Measurements from ENCODE around the gene GTF2B.
"Not testable (repeated sequence)": the region's sequence is repeated elsewhere in the genome, so short reads cannot be mapped to it uniquely, and the experiment has no call there.

GTF2B gene

DNA sequence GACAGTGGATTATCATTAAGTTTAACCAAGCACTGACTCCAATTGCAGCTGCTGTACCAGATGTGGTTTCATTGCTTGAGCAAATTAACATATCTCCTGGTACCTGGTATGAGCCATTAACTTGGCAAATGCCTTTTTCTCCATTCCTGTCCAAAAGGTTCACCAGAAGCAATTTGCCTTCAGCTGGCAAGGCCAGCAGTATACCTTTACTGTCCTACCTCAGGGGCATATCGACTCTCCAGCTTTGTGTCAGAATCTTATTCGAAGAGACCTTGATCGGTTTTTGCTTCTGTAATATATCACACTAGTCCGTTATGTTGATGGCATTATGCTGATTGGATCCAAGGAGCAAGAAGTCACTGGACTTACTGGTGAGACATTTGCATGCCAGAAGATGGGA is 9.5 kb upstream of the GTF2B start:
- Histone ChIP-seq H3K36me3 (ENCODE audit: insufficient read depth, low read length) (no peaks in the 10 kb centered on the region), H3K4me1 (ENCODE audit: insufficient read depth, low read length) (peaks cover 4% of the 10 kb centered on the region; the same call in 1 of the 2 replicates), H3K9ac (ENCODE audit: low read depth, low read length) (no peak overlapping the region), H3K9me3 (ENCODE audit: control insufficient read depth, insufficient read depth, low read length) (no peaks in the 10 kb centered on the region)

GRCh38 chr1:88897070-88897730 is 5.8 kb upstream of the GTF2B start:
- no peaks in the 10 kb centered on the region for H3K36me3 ChIP-seq (ENCODE audit: insufficient read depth, low read length)
- H3K9ac ChIP-seq (ENCODE audit: low read depth, low read length): no peak overlapping the region
- H3K9me3 ChIP-seq (ENCODE audit: control insufficient read depth, insufficient read depth, low read length): no peaks in the 10 kb centered on the region
- H3K4me1 ChIP-seq (ENCODE audit: insufficient read depth, low read length): peaks cover 4% of the 10 kb centered on the region; the same call in 1 of the 2 replicates

GRCh38 chr1:88892357-88892877 is 1.1 kb upstream of the GTF2B start:
- Histone ChIP-seq H3K9ac (ENCODE audit: low read depth, low read length) (peak overlapping the region; percentile 94; the same call in 1 of the 2 replicates), H3K9me3 (ENCODE audit: control insufficient read depth, insufficient read depth, low read length) (no peaks in the 10 kb centered on the region), H3K36me3 (ENCODE audit: insufficient read depth, low read length) (no peaks in the 10 kb centered on the region), H3K4me1 (ENCODE audit: insufficient read depth, low read length) (no peaks in the 10 kb centered on the region)

- no peaks in the 10 kb centered on the region for H3K4me1 ChIP-seq (ENCODE audit: insufficient read depth, low read length)
- H3K36me3 ChIP-seq (ENCODE audit: insufficient read depth, low read length): no peaks in the 10 kb centered on the region
- H3K9me3 ChIP-seq (ENCODE audit: control insufficient read depth, insufficient read depth, low read length): no peaks in the 10 kb centered on the region
- peak overlapping the region; percentile 94; the same call in 1 of the 2 replicates for H3K9ac ChIP-seq (ENCODE audit: low read depth, low read length)
Observed at GRCh38 chr1:88891951-88892340, 579 bp upstream of the GTF2B start.

DNA sequence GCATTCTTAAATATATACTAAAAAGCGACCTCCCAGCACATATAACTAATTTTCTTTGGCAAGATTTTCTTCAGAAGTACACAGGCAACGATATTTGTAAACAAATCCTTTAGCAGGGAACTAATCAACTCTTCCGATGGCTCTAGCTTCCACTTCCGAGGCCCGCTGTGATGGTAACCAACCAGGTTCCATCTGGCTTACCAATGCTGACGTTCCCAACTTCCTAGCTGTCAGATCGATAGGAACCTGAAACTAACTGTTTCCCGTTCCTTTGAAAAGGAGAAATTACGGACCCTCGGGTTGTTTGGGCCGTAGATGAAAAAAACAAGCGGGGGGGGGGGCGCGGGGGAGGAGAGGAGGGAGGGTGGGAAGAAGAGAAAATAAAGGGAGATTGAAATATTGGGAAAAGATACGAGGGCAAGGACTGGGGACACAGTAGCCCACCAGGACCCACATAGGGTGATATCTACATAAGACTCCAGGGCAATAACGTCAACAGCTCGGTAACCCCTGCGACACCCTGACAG is 513 bp downstream of the GTF2B start:
- Histone ChIP-seq H3K36me3 (ENCODE audit: insufficient read depth, low read length) (no peaks in the 10 kb centered on the region), H3K9ac (ENCODE audit: low read depth, low read length) (peak overlapping the region; percentile 94), H3K9me3 (ENCODE audit: control insufficient read depth, insufficient read depth, low read length) (no peaks in the 10 kb centered on the region), H3K4me1 (ENCODE audit: insufficient read depth, low read length) (no peaks in the 10 kb centered on the region)

DNA sequence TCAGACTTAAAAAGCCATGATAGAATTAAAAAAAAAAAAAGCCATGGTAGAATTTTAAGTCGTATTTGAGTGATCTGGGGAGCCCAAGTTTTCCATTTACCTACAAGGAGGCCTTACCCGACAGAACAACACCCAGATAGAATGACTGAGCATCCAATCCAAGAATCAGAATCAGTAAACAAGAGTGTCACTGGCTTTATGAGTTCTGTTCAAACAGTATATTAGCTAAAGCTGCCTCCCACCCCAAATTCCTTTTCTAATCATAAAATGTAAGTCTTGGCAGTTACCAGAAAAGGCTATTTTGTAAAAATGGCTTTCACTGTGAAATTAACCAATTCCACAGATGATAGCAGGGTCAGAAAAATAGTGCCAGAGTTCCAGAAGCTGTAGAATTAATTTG is 1.2 kb downstream of the GTF2B start:
- no peaks in the 10 kb centered on the region for H3K9me3 ChIP-seq (ENCODE audit: control insufficient read depth, insufficient read depth, low read length)
- no peaks in the 10 kb centered on the region for H3K4me1 ChIP-seq (ENCODE audit: insufficient read depth, low read length)
- no peak overlapping the region for H3K9ac ChIP-seq (ENCODE audit: low read depth, low read length)

GRCh38 chr1:88888750-88889149 is 2.6 kb downstream of the GTF2B start:
- Histone ChIP-seq H3K9me3 (ENCODE audit: control insufficient read depth, insufficient read depth, low read length) (no peaks in the 10 kb centered on the region), H3K9ac (ENCODE audit: low read depth, low read length) (no peak overlapping the region), H3K36me3 (ENCODE audit: insufficient read depth, low read length) (no peaks in the 10 kb centered on the region; the same call in 1 of the 2 replicates), H3K4me1 (ENCODE audit: insufficient read depth, low read length) (no peaks in the 10 kb centered on the region)

More for the DNA sequence above, 1.2 kb downstream of the GTF2B start:
- H3K36me3 ChIP-seq (ENCODE audit: insufficient read depth, low read length): no peaks in the 10 kb centered on the region

GRCh38 chr1:88885933-88886332 is 5.4 kb downstream of the GTF2B start:
- H3K9me3 ChIP-seq (ENCODE audit: control insufficient read depth, insufficient read depth, low read length): no peaks in the 10 kb centered on the region
- H3K9ac ChIP-seq (ENCODE audit: low read depth, low read length): no peak overlapping the region
- H3K4me1 ChIP-seq (ENCODE audit: insufficient read depth, low read length): no peaks in the 10 kb centered on the region
- no peaks in the 10 kb centered on the region; the same call in 1 of the 2 replicates for H3K36me3 ChIP-seq (ENCODE audit: insufficient read depth, low read length)

- no peaks in the 10 kb centered on the region for H3K4me1 ChIP-seq (ENCODE audit: insufficient read depth, low read length)
- H3K9ac ChIP-seq (ENCODE audit: low read depth, low read length): no peak overlapping the region
- H3K9me3 ChIP-seq (ENCODE audit: control insufficient read depth, insufficient read depth, low read length): no peaks in the 10 kb centered on the region
- no peaks in the 10 kb centered on the region; the same call in 1 of the 2 replicates for H3K36me3 ChIP-seq (ENCODE audit: insufficient read depth, low read length)
Observed at GRCh38 chr1:88883156-88883555, 8.2 kb downstream of the GTF2B start.

DNA sequence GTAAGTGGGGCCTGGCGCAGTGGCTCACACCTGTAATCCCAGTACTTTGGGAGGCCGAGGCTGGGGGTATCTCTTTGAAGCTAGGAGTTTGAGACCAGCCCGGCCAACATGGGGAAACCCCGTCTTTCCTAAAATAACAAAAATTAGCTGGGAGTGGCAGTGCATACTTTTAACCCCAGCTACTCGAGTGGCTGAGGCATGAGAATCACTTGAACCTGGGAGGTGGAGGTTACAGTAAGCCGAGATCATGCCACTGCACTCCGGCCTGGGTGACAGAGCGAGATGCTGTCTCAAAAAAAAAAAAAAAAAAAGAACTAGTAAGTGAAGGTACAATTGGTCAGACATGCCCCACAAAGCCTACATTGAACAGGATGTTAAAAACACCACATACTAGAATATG is 10.7 kb downstream of the GTF2B start:
- not testable (repeated sequence) for H3K4me1 ChIP-seq (ENCODE audit: insufficient read depth, low read length); H3K36me3 ChIP-seq (ENCODE audit: insufficient read depth, low read length); H3K9ac ChIP-seq (ENCODE audit: low read depth, low read length); H3K9me3 ChIP-seq (ENCODE audit: control insufficient read depth, insufficient read depth, low read length)

GRCh38 chr1:88878731-88879130 is 12.6 kb downstream of the GTF2B start:
- Histone ChIP-seq H3K9me3 (ENCODE audit: control insufficient read depth, insufficient read depth, low read length) (no peaks in the 10 kb centered on the region), H3K4me1 (ENCODE audit: insufficient read depth, low read length) (no peaks in the 10 kb centered on the region), H3K36me3 (ENCODE audit: insufficient read depth, low read length) (no peaks in the 10 kb centered on the region), H3K9ac (ENCODE audit: low read depth, low read length) (no peak overlapping the region)

GRCh38 chr1:88877911-88878310 is 13.5 kb downstream of the GTF2B start:
- H3K9ac ChIP-seq (ENCODE audit: low read depth, low read length): no peak overlapping the region
- H3K4me1 ChIP-seq (ENCODE audit: insufficient read depth, low read length): no peaks in the 10 kb centered on the region
- no peaks in the 10 kb centered on the region for H3K36me3 ChIP-seq (ENCODE audit: insufficient read depth, low read length)
- H3K9me3 ChIP-seq (ENCODE audit: control insufficient read depth, insufficient read depth, low read length): no peaks in the 10 kb centered on the region

GRCh38 chr1:88877382-88877825 is 14.0 kb downstream of the GTF2B start:
- Histone ChIP-seq H3K36me3 (ENCODE audit: insufficient read depth, low read length) (no peaks in the 10 kb centered on the region), H3K4me1 (ENCODE audit: insufficient read depth, low read length) (no peaks in the 10 kb centered on the region), H3K9ac (ENCODE audit: low read depth, low read length) (no peak overlapping the region), H3K9me3 (ENCODE audit: control insufficient read depth, insufficient read depth, low read length) (no peaks in the 10 kb centered on the region)

DNA sequence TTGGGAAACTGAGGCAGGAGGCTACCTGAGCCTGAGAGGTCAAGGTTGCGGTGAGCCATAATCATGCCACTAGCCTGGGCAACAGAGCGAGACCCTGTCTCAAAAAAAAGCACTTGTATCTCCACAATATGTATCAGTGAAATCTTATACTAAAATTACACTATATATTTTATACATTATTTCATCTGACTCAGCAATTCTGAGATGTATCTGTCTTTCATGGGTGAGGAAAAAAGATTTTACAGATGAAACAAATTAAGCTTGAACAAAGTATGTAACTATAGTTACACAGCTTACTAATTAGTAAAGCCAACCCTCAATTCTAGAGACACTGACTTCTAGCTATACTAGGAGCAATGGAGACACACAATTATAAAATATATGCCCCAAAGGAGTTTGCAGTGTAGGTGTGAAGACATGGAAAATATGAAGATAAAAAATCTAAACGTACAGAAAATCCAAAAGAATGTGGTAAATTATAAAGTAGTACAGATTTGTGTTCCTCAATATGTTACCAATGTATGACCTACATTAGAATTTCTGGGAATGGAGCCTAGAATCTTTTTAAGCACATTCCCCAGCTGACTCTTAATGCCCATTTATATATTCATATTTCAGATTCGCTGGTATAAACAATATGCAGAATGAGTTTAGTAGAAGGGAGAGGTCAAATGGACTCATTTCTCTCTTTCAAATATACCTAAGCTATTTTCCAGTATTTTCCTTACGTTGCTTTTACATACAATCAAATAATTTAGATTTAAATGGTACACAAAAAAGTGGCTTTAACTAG is 14.6 kb downstream of the GTF2B start:
- H3K9ac ChIP-seq (ENCODE audit: low read depth, low read length): no peak overlapping the region
- no peaks in the 10 kb centered on the region for H3K36me3 ChIP-seq (ENCODE audit: insufficient read depth, low read length)
- no peaks in the 10 kb centered on the region for H3K9me3 ChIP-seq (ENCODE audit: control insufficient read depth, insufficient read depth, low read length)
- no peaks in the 10 kb centered on the region for H3K4me1 ChIP-seq (ENCODE audit: insufficient read depth, low read length)
